NCI-H1092 treated with DMSO at 0.1 percent for 48 hours (cell line): ENCODE measurements around the gene MKLN1.
"Not testable (repeated sequence)": the region's sequence is repeated elsewhere in the genome, so short reads cannot be mapped to it uniquely, and the experiment has no call there.

Source experiments
- DNase-seq: peaks from one replicate; lab custom pipeline; 2025; lab: John Stamatoyannopoulos, UW

Gene MKLN1

DNA sequence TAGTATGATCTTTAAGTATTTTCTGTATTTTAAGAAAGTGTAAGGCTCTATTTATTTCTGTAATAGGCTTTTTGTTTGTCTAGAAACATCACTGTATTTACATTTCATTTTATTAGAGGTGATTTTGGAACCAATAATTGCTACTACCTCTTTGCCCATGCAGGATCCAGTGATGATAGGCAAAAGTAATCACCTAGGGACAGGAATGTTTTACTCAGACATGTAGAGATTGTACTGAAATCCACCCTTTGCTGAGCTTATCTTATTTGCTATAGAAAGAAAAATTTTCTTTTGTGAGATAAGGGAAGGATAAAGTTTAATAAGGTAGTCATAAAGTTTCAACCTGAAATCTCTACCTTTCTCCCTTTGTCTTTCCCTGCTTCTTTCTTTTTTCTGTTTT is 73.5 kb downstream of the MKLN1 start:
- no peak for DNase-seq

DNA sequence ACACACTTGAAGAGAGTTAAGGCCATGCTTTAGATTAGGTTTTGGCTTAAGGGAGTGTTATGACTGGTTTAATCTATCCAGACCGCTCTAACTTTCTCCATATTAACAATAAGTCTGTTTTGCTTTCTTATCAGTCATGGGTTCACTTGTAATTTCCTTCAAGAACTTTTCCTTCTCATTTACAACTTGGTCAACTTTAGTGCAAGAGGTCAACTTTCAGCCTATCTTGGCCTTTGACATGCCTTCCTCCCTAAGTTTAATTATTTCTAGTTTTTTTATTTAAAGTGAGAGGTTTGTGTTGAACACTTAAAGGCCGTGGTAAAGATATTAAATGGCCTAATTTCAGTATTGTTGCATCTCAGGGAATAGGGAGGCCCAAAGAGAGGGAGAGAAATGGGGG is 75.6 kb downstream of the MKLN1 start:
- no peak for DNase-seq

DNA sequence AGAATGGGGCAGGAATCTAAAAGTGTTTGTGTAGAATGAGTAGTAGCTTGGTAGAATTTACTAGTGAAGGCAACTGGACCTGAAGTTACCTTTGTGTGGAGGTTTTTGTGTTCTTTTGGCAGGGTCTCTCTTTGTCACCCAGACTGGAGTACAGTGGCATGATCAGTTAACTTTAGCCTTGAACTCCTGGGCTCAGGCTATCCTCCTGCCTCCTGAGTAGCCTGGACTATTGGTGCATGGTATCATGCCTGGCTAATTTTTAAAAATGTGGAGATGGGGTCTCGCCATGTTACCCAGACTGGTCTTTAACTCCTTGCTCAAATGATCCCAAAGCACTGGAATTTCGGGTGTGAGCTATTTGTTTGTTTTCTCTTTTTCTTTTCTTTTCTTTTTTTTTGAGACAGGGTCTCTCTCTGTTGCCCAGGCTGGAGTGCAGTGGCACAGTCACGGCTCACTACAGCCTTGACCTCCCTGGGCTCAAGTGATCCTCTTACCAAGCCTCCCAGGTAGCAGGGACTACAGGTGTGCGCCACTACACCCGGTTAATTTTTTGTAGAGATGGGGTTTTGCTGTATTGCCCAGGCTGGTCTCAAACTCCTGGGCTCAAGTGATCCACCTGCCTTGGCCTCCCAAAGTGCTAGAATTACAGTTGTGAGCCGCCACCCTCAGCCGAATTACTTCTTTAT is 76.7 kb downstream of the MKLN1 start:
- no peak for DNase-seq

DNA sequence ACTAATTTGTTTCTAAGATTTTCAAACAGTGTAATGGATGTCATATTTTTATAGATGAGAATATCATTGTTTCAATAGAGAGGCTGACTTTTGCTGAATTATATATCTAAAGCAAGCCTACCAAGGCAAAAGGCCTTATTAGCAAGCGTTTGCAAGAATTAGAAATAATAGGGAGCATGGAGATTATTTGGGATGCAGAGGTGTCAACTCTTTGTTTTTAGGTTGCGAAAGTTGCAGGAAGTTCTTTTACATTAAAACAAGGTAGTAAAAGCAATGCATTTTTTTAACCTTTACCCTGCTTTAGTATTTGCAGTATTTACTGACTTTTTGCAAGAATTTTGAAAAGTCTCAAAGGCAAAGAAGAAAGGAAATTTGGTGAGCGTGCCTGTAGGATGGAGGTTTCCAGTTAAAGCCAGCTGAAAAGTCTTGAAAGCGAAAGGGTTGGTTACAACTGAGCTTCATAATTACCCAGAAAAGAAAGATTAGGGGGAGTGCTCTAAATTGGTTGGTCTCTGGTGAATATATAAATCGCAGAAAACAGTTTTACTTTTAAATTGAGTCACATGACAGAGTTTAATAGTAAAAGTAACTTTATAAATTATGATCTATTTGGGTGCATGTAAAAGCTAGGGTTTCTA is 81.6 kb downstream of the MKLN1 start:
- no peak for DNase-seq

DNA sequence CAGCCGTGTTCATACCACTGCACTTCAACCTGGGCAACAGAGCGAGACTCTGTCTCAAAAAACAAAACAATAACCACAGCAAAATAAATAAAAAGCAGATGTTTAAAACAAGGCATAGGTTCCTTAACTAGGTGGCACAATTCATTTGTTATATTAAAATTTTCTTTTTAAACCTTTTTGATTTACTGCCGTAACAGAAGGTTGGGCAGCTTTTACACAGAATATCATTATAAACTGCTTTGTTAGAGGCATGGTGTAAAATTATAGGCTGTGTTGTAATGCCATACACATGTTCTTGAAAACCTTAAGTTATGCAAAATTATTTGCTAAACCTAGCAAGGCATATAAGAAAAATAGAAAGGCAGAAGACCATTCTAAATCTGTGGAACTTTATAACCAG is 84.4 kb downstream of the MKLN1 start:
- no peak for DNase-seq

DNA sequence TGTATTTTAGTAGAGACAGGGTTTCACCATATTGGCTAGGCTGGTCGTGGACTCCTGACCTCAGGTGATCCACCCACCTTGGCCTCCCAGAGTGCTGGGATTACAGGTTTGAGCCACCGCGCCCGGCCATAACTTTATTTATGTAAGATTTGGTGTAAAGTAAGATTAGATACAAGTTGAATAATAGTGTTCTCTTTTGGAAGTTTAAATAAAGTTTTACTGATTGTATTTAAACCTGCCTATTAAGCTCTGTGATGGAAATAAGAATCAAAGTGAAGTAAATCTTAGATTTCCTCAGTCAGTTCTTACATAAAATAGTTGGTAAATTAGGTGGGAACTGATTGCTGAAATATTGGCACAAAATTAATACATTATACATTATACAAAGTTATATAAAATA is 86.0 kb downstream of the MKLN1 start:
- no peak for DNase-seq

DNA sequence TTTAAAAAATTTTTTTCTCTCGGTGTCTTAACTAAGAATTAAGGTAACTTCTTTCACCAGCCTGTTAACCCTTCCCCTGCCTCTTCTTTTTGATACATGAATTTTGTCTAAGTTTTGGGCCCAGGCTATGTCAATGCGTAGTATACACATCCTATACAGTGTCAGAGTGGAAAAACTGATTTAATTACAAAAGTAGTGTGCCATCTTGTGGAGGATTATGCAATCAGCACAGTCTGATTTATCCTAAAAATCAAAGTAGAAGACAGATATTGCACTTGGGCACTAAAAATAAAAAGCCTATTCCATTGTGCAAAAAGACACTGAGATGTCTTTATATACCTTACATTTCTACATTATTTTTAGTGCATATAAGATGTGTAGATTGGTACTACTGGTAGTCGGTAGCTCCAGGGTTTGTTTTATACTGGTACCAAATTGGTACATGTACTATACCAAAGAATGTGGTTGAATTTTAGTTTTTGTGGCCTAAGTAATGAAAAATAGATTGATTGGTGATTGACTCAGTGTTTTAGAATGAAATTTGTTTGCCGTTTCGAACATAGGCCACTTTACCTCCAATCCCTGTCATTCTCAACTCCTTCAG is 96.6 kb downstream of the MKLN1 start:
- peak; percentile 59 for DNase-seq

DNA sequence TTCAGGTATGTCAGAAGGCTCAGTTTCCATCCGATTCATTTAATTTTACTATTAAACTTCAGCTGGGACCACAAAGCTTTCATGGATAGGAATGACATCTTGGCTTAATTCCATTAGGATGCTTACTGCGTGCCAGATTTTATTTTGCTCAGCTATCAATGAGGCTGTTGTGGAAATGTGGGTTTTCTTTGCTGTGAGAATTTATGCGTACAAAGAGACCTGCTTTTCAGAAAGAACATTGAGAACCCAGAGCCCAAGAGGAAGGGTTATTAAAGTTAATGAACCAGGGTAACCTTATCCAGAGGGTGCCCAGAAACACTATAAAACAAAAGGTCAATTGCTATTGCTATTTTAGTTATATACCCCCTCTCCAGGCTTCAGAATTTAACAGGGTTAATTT is 98.3 kb downstream of the MKLN1 start:
- no peak for DNase-seq

DNA sequence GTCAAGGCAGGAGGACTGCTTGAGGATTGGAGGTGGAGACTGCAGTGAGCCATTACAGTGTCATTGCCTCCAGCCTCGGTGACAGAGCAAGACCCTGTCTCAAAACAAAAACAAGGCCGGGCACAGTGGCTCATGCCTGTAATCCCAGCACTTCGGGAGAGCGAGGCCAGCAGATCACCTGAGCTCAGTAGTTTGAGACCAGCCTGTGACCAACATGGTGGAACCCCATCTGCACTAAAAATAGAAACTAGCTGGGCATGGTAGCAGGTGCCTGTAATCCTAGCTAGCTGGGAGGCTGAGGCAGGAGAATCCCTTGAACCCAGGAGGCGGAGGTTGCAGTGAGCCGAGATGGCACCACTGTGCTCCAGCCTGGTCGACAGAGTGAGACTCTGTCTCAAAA is 103.2 kb downstream of the MKLN1 start:
- DNase-seq = not testable (repeated sequence)

DNA sequence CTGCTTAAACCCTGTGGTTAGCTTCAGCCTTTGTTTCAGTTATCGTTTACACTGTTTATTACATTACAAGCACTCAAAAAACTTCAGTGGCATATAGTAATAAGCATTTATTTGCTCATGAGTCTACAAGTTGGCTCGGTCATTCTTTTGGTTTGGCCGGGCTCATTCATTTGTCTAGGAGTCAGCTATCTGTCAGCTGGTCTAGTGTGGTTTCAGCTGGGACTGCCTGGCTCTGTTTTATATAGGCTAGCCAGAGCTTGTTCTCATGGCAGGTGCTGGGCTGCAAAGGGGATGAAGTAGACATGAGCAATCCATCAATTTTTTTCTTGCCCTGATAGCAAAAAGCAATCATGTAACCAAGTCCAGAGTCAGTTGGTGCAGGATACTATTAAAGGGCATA is 103.6 kb downstream of the MKLN1 start:
- DNase-seq = peak; percentile 57

DNA sequence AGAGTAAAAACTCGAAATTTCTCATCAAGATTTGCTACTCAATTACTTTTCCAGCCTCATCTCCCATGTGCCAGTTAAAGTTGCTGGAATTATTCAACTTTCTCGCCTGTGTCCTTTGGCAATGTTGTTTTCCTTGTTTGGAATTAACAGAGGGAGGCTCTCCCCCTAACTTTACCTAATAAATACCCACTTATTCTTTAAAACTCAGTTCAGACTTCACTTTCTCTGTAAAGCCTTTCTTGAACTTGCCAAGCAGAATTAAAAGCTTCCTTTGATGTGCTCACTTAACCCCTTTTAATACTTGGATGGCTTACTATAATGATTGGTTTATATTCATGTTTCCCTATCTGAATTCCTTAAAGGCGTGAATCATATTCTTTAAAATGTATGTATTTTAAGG is 104.1 kb downstream of the MKLN1 start:
- no peak for DNase-seq

DNA sequence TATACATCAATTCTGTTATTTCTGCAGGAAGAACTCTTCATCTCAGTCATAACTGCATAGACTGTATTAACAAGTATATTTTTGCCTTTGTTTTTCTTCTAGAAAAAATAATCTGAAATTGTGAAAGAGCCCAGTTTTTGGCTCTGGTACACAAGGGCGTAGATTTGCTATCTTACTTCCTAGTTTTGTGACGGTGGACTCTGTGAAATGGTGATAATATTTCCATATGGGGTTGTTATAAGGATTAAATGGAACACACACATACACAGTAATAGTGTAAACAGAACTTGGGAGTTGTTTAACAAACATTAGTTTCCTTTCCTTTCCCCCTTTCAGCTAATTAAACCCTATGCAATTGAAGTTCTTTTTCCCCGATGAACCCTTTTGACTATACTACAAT is 108.7 kb downstream of the MKLN1 start:
- no peak for DNase-seq

DNA sequence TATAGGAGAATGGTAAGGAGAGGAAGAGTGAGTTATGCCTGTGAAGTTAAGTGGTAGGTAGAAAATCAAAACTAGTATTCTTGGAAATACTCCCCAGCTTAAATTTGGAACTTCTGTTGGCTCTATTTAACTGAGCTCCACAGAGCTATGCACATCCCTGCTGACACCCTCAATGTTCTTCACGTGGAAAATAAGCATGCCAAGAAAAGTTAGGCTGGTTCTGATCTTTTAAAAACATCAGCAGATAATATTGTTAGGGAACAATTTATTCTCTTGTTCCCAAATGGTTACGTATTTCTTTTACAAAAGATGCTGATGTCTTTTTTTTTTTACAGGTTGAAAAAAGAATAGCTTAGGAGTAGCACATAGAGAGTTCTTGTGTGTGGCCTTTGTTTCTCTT is 111.3 kb downstream of the MKLN1 start:
- no peak for DNase-seq

DNA sequence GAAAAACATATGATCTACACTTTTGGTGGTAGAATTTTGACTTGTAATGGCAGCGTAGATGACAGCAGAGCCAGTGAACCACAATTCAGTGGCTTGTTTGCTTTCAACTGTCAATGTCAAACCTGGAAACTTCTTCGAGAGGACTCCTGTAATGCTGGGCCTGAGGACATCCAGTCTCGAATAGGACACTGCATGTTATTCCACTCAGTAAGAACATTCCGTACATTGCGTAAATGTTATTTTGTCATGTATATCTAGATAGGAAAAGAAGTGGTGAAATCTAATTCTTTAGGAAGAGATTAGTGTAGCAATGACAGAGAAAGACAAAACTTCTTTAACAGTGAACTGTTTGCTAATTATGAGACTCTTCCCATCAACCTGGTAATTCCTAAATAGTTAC is 115.8 kb downstream of the MKLN1 start:
- no peak for DNase-seq

DNA sequence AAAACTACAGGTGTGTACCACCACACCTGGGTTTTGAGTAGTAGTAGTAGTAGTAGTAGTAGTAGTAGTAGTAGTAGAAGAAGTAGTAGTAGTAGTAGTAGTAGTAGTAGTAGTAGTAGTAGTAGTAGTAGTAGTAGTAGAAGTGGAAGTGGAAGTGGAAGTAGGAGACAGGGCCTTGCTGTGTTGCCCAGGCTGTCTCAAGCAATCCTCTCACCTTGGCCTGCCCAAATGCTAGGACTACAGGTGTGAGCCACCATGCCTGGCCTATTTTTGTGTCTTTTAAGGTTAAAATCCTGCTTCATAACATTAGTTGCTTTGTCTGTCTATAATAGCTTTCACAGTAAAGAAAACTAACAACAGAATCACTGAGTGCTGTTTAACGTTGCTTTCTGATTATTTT is 117.0 kb downstream of the MKLN1 start:
- DNase-seq = no peak

DNA sequence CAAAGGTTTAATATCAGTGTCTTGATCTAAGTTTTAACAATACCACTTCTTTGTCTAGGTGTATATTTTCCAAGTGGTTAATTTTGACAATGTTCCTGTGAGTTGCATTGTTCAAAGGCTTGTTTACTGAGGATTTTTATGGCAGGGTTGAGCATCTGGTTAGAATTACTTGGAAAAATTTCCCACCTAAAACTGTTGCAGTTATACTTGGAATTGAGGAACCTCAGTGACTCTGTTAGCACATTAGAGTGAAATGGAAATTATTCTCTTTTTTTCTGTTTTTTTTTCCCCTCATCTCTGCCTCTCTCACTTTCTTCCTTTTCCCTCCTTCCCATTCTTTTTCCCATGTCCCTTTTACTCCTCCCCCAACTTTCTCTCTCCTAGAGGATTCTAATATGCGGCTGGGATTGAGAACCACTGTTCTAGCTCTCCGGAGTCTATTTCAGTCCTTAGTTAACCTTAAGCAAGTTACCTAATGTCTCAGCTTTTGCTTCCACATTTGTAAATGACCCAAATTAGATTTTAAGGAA is 121.8 kb downstream of the MKLN1 start:
- no peak for DNase-seq

DNA sequence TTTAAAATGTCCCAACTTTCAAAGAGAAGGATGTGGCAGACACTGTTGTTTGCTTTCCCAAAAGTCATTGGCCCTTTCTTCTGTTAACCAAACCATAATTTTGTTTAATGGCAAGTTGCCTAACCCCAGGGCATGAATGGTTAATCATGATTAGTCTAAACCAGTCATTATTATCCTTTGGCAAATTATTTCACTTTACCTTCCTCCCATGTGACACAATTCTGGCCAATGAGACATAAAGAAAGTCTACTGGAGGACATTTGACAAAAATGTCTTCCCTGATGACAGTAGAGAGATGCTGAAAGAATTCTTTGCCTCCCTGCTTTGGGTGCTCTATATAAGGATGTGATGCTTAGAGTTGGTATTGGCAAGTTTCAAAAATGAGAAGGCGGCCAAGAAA is 126.8 kb downstream of the MKLN1 start:
- no peak for DNase-seq

DNA sequence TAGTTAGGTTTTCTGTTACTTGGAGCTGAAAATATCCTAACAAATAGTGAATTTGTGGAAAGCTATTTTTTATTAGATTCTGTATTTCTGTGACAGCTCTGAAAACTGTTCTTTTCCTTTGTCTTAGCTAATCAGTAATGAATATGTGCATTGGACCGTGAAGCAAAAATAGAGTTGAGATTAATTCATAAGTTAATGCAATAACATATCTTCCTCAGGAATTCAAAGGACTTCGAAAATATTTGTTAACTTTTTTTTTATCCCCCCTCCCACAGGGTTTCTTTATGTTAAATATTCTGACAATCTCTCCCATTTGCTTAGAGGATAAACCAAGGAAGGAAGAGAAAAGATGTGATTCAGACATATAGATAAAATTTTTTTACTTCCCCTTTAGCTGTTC is 127.3 kb downstream of the MKLN1 start:
- DNase-seq = no peak

DNA sequence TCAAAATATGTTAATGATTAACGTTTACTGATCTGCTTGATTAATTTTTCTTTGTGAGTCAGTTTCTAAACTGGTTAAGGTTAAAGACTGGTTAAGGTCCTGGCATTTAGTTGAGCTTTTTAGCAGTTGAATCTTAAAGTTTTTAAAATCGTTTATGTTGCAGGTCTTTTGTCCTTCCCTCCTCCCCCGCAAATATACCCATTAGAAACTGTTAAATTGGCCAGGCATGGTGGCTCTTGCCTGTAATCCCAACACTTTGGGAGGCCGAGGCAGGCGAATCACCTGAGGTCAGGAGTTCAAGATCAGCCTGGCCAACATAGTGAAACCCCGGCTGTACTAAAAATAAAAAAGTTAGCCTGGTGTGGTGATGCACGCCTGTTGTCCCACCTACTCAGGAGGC is 127.9 kb downstream of the MKLN1 start:
- no peak for DNase-seq

DNA sequence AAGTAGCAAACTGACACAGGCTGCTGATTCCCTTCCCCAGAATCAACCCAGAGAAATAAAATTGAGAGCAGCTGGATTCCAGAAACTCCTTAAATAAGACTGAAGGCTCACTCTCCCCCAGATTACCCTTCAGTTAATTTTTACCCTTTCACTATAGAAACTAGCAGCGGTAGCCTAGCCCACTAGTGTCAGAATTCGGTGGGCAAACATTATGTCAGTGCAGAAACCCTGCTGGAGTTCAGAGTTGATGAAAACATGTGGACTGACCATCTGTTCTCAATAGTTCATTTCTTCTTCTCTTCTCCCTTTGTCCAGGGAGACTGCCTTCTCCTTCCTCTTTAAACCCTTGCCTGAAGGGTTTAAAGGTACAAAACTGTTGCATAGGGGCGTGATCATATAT is 128.7 kb downstream of the MKLN1 start:
- no peak for DNase-seq

DNA sequence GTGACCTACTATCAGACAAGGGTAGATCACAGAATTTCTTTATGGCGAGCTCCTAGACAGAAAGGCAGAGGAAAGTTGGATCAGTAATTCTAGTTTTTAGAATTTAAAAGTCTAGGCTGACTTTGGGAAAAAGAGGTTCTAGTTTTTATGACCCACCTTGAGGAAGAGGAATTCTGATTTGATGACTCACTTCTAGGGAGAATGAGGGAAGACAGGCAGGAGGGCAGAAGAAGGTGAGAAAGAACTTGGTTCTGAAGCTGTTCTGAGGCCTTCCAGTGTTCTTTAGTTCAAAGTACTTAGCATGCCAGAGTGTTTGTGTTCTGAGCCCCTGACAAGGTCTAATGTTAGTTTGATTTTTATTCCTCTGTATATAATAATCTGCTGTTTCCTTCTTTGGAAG is 131.6 kb downstream of the MKLN1 start:
- no peak for DNase-seq

DNA sequence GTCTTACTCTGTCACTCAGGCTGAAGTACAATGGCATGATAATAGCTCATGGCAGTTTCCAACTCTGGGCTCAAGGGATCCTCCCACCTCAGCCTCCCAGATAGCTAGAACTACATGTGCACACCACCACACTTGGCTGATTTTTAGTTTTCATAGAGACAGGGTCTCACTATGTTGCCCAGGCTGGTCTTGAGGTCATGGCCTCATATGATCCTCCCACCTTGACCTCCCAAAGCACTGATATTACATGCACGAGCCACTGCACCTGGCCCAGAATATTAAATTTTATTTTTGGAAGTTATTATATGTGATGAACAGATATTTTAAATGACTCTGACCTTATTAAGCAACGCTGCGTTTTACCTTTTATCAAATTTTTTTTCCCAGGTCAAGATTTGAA is 134.4 kb downstream of the MKLN1 start:
- no peak for DNase-seq

DNA sequence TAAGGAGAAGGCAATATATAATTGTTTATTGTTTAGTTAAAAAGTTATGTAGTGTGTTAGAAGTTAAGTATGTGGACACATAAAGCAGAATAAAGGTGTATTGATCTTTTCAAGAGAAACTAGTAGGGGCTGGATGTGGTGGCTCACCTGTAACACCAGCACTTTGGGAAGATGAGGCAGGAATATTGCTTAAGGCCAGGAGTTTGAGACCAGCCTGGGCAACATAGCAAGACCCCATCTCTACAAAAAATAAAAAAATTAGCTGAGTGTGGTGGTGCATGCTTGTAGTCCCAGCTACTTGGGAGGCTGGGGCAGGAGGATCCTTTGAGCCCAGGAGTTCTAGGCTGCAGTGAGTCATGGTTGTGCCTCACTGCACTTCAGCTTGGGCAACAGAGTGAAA is 135.0 kb downstream of the MKLN1 start:
- not testable (repeated sequence) for DNase-seq
